NCI-H510A treated with DMSO at 0.1 percent for 48 hours (cell line): ENCODE results near the gene TBC1D22A.

Source experiments
- DNase-seq: peaks from one replicate; lab custom pipeline; 2025; lab: John Stamatoyannopoulos, UW

TBC1D22A gene

DNA sequence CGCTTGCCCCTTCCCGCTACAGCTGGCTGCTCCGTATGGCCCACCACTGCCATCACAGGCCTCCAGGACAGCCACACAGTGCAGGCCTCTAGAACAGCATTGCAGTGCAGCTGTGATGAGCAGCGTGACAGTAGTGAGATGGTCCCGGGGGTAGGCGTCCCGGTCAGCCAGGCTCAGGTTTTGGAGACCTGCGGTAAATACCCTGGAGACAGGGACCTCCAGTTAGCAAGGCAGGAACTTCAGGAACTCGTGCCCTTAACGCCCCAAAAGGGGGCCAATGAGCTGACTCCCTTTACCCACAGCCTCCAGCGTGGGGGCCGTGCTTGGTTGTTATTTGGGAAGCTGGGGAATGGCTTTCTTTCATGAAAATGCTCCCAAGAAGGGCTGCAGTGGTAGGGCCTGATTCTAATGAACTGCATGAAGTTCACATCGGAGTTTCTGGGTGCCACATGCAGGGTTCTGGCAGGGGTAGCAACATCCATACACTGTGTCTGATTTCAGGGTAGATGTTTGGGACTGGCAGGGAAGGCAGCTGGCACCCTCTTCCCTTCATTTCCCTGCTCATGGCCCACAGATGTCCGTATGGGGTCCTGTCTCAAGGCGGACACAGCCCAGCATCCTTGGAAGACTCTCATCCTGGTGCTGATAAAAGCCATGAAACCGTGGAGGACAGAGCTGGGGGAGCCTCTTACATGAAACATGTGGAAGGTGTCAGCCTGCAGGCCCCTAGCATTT is 440.5 kb downstream of the TBC1D22A start:
- no peak for DNase-seq

DNA sequence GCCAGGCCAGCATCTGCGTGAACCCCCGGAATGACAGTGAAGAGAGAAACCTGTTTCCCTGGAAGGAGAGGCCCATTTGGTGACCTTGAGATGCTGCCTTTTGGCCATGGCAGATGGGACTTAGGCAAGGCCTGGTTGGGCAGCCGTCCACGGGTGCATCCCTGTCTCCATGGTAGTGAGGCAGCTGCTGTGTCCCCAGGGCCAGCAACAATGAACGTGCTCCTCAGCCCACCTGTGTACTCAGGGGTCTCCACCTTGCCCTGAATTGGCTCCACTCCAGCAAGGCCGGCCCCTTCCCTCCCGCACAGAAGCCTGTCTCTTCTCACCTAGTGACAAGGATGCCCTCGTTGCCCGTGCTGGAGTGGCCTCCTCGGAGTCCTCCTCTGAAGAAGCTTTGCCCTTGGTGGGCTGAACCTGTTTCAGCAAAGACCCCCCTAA is 441.1 kb downstream of the TBC1D22A start:
- no peak for DNase-seq

DNA sequence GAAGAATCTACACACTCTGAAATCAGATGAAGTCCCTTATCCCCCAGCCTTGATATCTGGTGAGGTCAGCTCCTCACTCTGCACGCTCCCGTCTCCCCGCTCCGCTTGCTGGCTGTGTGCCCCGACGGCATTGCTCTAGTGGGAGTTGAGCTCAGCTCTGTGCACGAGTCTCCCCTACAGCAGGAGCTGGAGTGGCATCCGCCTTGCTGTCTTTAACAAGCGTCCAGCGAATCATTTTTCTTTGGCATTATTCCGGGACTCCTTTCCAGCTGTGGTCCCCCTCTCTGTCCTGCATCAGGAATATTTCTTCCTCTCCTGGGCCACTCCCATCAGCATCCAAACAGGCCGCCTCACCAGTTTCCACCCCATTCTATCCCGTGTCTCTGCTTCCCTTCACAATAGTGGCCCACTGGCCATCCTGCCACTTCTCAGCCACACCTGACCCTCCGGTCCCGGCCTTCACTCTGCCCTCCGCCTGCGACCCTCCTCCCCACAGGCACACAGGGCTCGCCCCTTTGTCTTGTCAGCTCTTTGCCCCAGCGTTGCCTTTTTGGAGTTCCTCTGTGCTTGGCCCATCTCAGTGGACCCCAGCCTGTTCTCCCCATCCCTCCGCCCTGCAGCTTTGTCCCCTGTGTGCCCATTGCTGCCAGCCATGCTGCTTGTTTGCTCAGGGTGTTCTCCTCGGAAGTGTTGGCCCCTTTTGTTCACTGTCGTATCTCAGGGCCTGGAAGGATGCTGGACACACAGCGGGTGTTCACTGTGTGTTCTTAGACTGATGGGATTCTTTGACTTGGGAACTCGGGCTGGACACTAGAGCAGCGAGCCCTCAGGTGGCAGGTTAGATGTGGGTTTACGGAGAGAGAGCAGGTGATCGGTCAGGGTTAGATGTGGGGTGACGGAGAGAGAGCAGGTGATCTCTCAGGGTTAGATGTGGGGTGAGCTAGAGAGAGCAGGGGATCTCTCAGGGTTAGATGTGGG is 441.8 kb downstream of the TBC1D22A start:
- no peak for DNase-seq

DNA sequence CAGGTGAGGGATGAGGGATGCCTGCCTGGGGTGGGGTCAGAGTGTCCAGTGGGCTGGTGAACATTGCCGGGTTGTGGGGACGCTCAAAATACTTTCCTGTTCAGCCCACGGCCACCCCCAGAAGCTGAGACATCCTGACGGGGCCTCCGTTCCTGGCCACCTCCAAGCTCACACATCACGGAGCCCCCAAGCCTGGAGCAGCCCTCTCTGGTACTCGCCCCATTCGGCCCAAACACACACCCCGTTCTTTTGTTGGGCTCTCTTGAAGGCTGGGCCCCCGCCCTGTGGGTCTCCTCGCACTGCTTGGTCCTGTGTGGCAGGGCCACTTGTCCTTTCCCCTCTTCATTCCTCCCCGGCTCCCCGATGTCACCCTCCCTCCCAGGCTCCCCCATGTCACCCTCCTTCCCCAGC is 442.6 kb downstream of the TBC1D22A start:
- no peak for DNase-seq

DNA sequence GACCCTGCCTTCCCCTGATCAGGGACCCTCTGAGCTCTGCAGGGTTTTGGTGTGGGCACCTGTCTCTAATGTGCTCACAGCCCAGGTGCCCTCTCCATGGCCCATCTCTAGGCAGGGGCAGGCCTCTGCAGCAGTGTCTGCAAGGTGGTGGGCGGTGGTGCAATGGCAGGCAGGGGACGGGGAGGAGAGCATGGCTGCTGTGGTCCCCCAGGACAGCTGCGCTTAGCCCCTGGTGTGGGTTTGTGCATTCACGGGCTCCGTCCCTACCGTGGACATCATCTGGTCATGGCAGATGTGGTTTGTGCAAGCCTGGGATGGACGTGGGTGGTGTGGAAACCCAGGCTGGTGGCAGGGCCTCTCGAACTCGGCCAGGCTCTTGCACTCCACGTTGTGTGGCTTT is 443.1 kb downstream of the TBC1D22A start:
- DNase-seq: no peak

DNA sequence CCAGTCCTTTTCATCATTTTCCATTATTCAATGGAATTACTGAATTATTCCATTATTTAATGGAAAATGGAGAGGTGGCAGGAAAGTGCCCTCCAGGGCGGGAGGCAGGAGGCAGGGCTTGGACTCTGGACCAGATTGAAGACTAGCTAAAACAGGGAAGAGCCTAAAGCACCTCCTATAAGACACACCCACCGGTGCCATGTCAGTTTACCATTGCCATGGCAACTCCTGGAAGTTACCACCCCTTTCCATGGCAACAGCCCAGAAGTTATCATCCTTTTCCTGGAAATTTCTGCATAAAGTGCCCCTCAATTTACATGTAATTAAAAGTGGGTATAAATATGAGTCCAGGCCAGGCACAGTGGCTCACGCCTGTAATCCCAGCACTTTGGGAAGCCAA is 443.7 kb downstream of the TBC1D22A start:
- DNase-seq: no peak

DNA sequence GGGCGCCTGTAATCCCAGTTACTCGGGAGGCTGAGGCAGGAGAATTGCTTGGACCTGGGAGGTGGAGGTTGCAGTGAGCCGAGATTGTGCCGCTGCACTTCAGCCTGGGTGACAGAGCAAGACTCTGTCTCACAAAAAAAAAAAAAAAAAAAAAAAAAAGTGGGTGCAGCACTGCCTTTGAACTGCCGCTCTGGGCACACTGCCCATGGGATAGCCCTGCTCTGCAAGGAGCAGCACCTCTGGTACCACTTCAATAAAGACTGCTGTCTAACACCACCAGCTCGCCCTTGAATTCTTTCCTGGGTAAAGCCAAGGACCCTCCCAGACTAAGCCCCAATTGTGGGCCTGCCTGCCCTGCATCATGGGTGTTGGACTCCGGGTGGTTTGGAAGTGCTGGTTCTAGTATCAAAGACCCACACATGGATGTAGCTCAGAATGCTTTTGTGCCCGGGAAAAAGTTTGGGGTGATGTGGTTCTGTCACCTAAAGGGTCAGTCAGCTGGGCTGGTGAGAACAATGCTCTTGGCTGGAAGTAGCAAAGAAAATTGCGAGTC is 444.3 kb downstream of the TBC1D22A start:
- no peak for DNase-seq

DNA sequence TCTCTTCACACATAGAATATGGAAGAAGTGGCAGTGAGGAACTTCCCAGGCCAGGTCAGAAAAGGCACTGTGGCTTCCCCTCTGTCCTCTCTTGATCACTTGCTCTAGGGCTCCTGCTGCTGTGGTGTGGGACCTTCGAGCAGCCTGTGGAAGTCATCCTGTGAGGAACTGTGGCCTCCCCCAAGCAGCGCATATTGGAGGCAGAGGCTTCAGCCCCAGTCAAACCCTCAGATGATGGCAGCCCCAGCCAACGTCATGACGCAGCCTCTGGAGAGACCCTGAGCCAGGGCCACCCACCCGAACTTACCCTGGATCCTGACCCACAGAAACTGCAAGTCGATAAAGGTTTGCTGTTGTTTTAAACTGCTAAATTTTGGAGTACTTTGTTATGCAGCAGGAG is 444.9 kb downstream of the TBC1D22A start:
- no peak for DNase-seq

DNA sequence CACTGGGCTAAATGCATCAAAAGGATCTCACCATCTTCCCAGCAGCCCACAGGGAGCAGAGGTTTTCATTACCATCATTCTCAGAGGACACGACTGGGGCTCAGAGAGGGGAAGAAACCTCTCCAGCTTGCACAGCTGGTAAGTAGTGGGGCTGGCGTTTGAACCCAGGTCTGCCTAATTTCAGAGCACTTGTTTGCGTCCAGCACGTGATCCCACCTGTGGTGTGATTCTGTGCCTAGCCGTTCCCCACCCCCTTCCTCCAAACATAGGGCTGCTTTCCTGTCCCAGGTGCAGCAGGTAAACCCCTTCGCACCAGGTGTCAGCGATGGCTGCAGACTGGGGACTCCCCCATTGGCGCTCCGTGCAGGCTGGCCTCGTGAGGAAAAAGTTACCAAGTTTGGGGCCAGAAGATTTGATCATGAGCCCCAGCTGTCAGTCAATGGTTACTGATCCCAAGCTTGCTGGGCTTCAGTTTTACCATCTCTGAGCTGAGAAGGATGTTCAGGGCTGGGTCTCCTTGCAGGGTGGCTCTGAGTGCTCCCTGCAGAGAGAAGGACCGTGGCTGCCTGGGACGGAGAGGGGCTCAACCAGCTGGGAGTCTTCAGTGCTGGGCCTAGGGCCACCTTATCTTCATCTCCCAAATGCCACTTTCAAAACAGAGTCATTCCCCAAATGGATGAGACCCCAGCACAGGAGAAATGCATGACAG is 445.6 kb downstream of the TBC1D22A start:
- no peak for DNase-seq

DNA sequence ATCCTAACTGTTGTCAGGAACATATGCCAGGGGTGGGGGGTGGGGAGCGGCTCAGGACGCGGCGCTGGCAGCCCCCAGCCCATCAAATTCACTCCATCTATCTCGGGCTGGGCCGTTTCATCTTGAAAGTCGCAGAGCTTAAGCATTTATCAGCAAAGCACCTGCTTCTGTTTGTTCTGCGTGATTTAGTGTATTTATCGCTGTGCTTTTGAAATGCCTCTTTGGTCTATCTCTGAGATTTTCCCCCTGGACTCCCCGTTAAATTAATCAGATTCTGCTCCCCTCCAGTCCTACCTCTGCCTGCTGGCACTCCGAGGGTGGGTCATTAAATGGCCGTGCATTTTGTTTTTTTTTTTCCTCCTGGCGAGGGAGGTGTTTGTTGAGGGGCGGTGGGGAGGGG is 446.2 kb downstream of the TBC1D22A start:
- DNase-seq: no peak

DNA sequence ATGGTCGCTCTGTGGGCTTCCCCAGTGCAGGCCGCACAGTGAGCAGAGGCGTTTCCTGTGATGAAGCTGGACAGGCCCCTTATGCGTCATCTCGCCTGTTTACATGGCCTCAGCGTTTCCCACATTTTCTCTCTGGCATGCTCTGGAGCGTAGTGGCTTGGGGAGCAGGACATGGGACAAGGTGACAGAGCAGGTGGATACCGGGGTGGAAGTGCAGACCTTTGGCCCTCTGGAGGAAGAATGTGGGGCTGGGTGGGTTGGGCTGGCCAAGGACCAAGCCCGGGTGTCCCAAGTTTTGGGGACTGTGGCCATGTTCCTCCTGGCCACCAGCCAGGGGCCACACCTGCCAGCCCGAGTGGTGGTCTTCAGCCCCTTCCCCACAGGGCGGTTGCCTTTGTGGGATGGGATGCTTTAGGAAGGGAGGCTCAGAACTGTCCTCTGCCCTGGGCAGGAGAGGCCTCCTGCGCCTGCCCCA is 446.6 kb downstream of the TBC1D22A start:
- no peak for DNase-seq

DNA sequence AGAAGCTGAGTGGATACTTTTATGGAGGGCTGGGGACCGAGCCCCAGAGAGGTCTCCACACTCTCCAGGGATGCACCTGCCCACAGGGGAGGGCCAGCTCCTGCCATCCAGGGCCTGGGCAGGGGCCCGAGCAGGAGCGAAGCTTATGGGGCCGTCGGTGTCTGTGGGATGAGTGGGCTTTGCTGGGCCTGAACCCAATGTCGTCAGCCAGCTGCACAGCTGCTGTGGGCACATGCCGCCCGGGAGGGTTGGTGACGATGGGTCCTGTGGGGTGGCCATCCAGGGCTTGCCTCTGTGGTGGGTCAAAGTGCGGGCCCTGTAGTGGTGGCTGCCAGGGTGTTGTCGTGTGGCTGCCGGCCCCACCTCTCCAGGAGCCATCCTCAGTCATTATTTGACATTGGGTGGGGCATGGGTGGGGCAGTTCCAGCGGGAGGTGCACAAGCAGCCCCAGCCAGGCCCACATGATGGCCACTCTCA is 447.1 kb downstream of the TBC1D22A start:
- no peak for DNase-seq

DNA sequence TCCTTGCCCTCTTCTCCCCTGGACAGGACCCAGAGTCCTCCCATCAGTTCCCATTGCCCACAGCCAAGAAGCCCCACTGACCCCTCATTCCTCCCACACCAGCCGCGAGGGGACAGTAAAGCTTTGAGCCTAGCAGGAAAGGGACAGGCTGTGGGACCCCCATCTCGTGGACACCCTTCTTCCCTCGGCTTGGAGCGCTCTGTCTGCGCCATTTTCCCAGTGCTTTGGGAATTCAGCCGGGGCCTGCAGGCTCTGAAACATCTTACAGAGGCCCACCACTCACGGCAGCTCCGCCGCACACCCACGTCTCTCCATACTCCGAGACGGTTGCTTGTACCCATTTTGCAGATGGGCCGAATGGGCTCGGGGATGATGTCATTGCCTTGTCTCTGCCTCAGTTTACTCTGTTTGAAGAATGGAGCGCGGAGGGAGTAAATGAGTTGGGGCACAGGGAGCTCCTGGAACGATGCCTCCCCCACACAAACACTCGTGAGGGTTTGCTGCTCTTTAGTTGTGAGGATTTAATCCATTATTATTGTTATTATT is 447.7 kb downstream of the TBC1D22A start:
- DNase-seq: no peak

DNA sequence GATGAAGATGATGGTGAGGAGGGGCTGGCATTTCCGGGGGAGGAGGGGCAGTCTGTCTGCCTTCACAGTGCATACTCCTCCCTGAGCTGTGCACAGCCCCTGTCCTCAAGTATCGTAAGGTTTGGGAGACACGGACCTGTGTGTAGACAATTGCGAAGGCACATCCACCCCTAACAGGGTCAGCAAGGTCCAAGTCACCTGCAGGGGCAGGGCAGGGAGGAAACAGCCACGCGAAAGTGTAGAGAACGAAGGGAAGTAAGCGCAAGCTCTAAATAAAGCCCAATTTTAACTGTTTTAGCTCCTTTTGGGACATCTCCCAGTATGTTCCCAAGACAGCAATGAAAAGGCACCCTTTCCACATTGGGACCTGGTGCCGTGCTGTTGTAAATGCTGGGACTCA is 448.2 kb downstream of the TBC1D22A start:
- DNase-seq: no peak

DNA sequence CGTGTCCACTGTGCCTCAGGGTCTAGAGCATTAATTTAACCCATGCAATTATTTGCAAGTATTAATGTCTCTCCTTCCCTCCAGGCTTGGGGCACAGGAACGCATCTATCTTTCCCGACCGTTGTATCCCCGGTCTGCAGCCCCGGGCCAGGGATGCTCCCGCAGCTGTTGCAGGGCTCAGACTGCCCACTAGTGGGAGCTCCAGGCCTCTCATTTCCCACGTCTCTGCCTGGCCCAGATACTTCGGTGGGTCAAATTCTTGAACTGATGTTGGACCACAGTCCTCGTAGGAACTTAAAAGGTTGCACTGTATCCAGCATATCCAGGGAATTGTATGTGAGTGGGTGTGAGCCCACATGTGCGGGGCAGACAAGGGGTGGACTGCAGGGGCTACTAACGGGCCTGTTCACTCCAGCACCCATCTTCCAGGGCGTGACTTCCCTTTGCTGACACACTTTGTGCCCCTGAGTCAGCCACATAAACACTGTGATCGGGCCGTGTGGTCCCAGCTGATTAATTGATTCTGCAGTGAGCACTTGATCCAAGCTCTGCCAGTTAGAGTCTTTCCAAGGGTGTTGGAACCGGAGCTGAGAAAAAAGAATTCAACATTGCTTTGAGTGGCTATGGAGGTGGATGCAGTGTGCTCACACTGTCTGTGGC is 451.3 kb downstream of the TBC1D22A start:
- no peak for DNase-seq

DNA sequence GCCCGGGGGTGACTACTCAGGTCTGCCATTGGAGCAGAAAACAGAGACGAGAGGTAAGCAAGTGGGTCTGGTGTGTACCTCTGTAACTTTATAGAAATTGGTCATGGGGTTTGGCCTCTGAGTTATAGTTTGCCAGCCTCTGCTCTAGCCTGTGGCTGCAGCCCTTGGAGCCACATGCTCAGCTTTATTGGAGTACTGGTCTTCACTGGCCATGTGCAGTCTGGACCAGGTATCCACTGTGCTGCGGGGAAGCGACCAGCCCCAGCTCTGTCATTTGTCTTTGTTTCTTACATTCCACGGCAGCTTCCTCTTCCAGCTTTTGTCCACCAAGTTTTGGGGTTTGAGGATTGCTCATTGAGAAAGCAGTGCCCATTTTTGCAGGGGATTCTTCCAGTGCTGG is 453.4 kb downstream of the TBC1D22A start:
- no peak for DNase-seq

DNA sequence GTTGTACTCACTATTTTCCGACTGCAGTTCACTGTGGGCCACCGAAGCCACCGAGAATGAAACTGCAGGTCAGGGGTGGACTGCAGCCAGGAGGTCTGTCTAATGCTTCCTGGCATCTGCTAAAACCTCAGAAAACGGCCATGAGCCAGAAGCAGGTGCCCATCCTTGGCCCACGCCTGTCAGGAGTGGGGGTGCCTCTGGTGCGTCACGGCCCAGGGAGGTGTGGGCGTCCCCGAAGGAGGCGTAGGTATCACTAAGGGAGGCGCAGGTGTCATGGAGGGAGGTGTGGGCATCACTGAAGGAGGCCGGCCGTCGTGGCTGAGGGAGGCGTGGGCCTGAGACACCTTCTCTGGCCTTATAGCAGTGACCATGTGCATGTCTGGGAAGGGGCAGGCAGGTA is 456.2 kb downstream of the TBC1D22A start:
- no peak for DNase-seq

DNA sequence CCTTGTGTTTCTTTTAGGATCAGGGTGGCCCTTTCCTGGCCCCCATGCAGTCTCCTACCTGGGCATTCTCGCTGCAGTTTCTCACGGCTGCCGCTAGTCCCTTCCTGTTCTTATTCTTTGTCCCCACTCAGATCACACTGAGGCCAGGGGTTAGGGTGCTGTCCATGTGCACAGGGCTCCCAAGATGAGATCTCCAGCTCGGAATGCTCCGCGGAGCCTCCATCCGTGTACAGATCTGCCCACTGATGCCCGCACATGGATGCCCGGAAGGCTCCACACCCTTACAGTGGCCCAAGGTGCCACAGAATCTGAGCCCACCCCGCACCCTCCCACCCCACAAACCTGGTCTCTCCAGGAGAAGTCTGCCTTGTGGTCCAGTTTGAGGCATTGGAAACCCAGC is 457.3 kb downstream of the TBC1D22A start:
- no peak for DNase-seq

DNA sequence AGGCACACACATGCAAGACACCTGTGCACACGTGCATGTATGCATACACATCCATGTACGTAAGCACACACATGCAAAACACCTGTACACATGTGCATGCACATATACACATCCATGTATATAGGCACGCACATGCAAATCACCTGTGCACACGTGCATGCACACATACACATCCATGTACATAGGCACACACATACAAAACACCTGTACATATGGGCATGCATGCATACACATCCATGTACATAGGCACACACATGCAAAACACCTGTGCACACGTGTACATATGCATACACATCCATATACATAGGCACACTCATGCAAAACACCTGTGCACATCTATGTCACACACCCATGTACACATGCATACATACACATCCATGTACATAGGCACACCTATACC is 458.3 kb downstream of the TBC1D22A start:
- DNase-seq: no peak

DNA sequence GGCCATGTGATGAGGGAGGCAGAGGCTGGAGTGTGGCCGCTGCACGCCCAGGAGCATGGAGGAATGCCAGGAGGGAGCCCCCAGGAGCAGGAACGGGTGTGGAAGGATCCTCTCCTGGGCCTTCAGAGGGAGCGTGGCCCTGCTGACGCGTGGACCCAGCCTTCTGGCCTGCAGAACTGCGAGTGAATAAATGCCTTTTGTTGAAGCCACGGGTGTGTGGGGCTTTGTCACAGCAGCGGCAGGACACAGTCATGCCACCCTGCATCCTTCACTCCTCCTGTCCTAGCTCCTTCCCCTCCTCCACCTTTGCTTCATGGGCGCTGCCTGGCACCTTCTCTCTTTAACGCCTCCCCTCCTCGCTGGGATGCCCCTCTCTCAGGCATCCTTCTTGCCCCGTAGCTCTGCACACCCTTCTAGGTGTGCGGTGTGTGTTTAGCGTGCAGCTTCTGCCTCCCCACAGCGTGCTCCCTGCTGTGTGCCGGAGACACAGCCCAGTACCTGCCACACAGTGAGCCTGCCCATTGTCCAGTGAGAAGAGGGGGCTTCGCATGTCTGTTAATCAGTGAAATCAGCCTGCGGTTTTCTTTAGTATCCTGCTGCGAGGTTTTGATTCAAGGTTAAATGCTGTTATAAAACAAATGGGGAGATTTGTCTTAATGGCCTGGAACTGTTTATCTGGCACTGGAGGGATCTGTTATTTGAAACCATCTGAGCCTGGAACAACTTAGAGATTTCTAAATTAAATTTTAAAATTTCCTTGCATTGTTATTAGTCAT is 459.6 kb downstream of the TBC1D22A start:
- DNase-seq: no peak
